HG02840 (cell line): ENCODE measurements around the gene FURIN.
A peak's percentile ranks its signal among the peaks of the same experiment; 100 is the strongest.
"Not testable (repeated sequence)": the region's sequence is repeated elsewhere in the genome, so short reads cannot be mapped to it uniquely, and the experiment has no call there.

ENCODE experiments used
- ATAC-seq: cut with Tn5 transposase; IDR thresholded peaks from one replicate; pipeline ENCODE4 v1.9.1; 2021; ENCODE audit warnings: mild to moderate bottlenecking, moderate library complexity, moderate number of reproducible peaks; ENCODE audit not compliant: unreplicated experiment, low FRiP score

Gene FURIN

GRCh38 chr15:90901175-90902039 is 33.0 kb downstream of the FURIN start:
- no peak for ATAC-seq

DNA sequence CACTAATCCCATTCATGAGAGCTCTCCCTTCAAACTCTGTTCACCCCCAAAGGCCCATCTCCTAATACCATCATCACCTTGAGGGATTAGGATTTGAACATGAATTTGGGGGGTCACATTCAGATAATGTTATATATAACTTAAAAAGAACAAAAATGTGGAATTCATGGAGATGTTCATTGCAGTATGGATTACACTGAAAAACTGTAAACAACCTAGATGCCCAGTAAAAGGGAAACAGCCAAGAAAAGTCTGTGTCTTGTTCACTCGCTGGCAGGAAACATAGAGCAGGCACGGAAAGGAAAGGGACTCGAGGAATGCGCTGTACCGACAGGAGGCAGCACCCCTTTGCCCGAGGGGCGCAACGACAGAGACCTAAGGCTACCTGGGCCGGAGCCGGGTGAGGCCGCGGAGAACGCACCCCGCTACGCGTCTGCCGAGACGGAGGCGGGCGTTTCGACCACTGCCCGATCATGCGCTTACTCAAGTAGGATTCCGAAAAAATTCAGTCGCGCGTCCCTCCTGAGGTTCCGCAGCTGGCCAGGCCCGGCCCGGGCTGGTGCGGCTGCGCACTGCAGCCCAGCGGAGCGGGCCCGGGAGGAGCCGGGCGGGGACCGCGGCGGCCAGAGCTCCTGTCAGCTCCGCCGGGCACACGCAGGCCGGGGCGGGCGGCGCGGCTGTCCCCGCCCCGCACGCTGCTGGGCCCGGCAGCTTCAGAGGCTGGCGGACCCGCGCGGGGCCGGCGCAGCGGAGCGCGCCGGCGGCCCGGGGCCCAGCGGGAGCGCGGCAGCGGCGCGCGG is 33.9 kb downstream of the FURIN start:
- peak; percentile 73 for ATAC-seq

GRCh38 chr15:90902840-90903732 is 34.7 kb downstream of the FURIN start, which contains the start of gene MAN2A2:
Gene MAN2A2 (plus strand): TSS chr15:90903302. CDS start chr15:90904208, 906 bp downstream.
- peak; percentile 36 for ATAC-seq

DNA sequence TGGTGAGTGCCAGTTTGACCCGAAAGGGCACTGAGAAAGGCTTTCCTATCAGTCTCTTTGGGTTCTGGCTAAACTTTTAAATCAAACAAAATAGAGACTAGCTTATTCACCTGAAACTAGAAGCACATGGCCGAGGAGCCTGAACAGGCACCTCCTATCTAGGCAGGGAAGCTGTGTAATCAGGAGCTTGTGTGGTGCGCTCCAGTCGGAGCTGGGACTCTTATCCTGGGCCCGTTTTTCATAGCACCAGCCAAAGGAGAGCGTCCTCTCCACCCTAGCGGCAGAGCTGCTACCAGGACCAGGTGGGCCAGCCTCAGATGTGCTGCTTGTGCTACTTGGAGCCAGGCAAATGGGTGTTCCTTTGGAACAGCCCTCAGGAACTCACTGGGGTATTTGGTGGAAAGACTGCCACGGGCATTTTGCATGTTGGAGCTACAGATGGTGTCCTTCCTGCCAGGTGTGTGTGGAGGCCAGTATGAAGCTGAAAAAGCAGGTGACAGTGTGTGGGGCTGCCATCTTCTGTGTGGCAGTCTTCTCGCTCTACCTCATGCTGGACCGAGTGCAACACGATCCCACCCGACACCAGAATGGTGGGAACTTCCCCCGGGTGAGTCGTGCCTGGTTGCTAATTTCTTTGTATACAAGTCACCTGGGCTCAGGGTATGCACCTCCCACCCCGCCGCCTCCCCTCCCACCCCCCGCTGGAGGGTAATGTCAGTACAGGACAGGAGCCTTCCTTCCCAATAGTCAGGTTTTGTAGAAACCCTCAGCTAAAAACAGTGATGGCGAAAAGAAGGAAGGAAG is 35.5 kb downstream of the FURIN start:
- no peak for ATAC-seq

GRCh38 chr15:90904746-90905145 is 36.4 kb downstream of the FURIN start:
- no peak for ATAC-seq

- ATAC-seq = no peak
Measured at GRCh38 chr15:90905306-90906180, 37.2 kb downstream of the FURIN start.

DNA sequence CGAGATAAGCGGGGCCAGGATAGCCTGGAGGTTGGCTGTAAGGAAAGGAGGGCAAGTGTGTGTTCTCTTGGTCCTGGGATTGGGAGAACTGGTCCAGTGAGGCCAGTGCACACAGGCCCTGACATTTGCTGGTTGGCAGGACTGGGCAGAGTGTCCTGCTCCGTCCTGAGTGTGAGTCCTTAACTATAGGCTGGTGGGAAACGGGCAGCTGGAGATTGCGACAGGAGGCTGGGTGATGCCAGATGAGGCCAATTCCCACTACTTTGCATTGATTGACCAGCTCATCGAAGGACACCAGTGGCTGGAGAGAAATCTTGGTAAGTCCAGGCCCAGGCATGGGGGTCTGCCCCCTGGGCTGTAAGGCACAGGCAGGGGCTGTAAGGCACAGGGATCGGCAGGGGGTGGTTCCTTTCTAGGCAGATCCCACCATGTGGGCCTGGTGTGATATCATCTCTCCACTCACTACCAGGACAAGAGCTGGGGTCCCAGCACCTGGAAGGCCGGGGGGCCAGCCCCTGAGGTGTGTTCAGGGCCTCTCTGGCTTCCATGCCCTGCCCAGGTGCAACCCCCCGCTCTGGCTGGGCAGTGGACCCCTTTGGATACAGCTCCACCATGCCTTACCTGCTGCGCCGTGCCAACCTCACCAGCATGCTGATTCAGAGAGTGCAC is 37.9 kb downstream of the FURIN start:
- ATAC-seq = no peak

GRCh38 chr15:90907051-90907660 is 38.8 kb downstream of the FURIN start:
- ATAC-seq = no peak

DNA sequence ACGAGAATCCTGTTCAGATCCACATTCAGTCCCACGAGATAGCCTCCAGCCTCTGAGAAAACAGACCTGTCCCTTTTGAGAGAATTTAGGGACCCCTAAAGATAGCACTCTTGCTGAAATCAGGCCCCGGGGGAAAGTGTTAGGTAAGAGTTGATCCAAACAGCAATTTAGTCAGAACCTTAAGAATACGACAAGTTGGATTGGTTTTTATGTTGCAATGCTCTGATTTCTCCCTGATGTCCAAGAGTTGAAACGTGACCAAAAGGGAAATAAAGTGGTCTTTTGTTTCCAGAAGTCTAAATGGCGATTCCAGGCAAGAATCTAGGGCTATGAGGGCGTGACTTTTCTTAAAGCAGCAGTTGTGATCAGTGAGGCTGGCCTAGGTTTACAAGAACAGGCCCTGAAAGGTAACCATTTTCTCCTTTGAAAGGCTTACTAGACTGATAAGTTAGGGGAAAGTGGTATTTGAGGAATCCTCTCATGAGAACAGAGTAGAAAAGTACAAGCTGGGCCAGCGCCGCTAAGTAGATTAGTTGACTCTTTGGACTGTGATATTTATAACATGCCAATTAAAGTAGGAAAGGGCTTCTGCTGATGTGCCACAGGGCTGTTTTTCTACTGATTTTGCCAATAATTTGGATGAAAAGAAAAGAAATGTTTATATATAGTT is 39.6 kb downstream of the FURIN start:
- no peak for ATAC-seq

- ATAC-seq = not testable (repeated sequence)
Measured at GRCh38 chr15:90909449-90909848, 41.1 kb downstream of the FURIN start.

DNA sequence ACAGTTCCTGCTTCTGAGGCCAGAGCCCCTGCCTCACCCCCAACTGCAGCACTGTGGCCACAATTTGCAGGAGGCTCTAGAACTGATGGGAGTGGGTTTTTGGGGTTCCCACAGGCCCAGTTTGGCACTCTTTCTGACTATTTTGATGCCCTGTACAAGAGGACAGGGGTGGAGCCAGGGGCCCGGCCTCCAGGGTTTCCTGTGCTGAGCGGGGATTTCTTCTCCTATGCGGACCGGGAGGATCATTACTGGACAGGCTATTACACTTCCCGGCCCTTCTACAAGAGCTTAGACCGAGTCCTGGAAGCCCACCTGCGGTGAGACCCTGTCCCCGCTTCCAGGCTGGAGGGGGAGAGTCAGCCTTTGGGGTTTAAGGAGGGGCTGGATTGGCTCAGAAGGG is 41.6 kb downstream of the FURIN start:
- no peak for ATAC-seq

DNA sequence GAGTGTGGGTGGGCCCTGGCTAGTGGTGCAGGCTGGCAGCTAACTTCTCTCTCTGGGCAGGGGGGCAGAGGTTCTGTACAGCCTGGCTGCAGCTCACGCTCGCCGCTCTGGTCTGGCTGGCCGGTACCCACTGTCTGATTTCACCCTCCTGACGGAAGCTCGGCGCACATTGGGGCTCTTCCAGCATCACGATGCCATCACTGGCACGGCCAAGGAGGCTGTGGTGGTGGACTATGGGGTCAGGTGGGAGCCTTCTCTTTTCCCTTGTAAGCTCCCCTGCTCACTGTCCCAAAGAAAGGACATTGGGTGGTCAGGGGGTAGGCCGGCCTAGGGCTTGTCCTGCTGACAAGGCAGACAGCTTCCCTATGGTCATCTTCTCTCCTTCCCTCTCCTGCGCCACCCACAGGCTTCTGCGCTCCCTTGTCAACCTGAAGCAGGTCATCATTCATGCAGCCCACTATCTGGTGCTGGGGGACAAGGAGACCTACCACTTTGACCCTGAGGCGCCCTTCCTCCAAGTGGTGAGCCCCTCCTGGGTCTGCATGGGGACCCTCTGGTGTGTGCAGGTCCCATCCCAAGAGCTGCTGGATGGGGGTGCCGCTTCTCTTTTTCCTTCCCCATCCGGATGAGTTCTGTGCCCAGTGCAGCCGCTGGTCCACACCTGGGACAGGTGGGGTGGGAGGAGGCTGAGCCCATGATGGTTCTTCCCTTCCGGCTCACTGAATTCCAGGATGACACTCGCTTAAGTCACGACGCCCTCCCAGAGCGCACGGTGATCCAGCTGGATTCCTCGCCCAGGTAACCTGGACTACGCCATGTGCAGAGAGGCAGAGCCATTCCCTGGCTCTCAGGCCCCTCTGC is 42.3 kb downstream of the FURIN start:
- ATAC-seq = no peak

DNA sequence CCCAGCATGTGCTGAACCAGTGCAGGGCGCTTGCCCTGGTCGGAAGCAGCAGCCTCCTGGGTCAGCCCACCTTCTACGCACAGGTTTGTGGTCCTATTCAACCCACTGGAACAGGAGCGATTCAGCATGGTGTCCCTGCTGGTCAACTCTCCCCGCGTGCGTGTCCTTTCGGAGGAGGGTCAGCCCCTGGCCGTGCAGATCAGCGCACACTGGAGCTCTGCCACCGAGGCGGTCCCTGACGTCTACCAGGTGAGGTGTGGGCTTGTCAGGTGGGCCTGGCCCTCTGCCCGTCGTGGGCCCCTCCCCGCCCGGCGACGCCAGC is 42.9 kb downstream of the FURIN start:
- ATAC-seq = no peak

DNA sequence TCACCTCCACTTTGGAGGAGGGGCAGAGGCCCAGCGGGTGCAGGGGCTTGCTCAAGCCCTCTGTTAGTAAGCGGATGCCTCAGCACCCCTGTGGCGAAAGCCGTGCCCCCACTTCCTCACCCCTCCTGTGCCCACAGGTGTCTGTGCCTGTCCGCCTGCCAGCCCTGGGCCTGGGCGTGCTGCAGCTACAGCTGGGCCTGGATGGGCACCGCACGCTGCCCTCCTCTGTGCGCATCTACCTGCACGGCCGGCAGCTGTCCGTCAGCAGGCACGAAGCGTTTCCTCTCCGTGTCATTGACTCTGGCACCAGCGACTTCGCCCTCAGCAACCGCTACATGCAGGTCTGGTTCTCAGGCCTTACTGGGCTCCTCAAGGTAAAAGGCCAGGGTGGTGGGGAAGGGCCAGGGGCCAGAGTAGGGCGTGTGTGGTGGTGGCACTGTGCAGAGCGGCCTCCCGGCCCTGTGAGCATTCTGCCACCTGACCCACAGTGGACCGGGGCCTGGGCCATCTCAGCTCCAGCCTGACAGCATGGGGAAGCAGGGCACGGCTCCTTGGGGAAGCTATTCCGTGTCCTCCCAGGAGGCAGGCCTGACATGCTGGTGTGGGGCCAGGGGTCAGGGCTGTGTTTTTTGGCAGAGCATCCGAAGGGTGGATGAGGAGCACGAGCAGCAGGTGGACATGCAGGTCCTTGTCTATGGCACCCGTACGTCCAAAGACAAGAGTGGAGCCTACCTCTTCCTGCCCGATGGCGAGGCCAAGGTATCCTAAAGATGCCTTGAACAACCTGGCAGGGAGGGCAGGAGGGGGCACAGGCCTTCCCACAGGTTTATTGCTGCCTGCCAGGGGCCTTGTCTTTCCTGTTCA is 43.8 kb downstream of the FURIN start:
- no peak for ATAC-seq

- no peak for ATAC-seq
Measured at GRCh38 chr15:90912770-90913075, 44.3 kb downstream of the FURIN start.
